ENCODE measurements around the gene DCHS1.

Gene DCHS1

DNA sequence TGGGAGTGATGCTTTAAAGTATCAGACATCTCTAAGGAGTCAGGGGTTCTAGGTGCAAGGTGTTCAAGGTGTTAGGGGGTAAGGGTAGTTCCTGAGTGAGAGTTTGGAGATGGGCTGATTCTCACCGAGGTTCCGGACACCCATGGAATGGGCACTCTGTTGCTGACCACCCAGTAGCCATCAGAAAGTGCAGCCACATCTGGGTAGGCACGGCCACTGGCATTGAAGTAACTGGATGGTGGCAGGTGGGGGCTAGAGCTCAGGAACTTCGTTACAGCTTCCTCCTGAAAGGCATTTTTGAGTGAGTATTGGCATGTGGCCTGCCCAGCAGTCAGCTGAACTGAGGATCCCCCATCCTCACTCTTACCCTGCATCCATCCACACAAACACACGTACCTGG lies 40.6 kb downstream of the DCHS1 start:
- Histone ChIP-seq H3K27me3 (replicated peaks; ENCODE audit: control insufficient read depth, insufficient read depth, low read length) (no peaks in the 10 kb centered on the region), H3K4me3 (ENCODE audit: low read length) (no peak overlapping the region), H3K9me3 (ENCODE audit: control insufficient read depth, low read length) (no peaks in the 10 kb centered on the region), H3K36me3 (ENCODE audit: control insufficient read depth, insufficient read depth, low read length, severe bottlenecking) (peaks cover 30% of the 10 kb centered on the region), H3K4me1 (ENCODE audit: control insufficient read depth, insufficient read depth, low read length) (peaks cover 35% of the 10 kb centered on the region), H3K9ac (ENCODE audit: low read length) (no peak overlapping the region)
- DNase-seq (ENCODE audit: low read depth), result no peak

DNA sequence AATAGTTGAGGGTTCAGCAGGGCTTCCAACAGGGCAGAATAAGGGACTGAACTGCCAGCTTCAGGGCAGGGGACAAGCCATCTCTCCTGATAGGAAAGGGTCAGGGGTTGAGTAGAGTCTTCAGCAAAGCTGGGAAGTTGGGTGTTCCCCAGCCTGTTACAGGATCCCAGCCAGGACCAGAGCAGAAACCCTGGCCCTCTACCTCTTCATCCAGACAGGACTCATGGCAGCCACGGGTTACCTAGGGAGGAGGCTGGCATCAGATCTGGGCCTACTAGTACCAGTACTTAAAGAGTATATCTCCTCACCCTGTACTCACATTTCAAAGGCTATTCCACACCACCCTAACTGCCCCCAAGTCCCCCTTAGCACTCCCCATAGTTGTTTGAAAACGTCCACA lies 41.2 kb downstream of the DCHS1 start:
- peaks cover 35% of the 10 kb centered on the region for H3K4me1 ChIP-seq (ENCODE audit: control insufficient read depth, insufficient read depth, low read length)
- no peaks in the 10 kb centered on the region for H3K27me3 ChIP-seq (replicated peaks; ENCODE audit: control insufficient read depth, insufficient read depth, low read length)
- peaks cover 36% of the 10 kb centered on the region for H3K36me3 ChIP-seq (ENCODE audit: control insufficient read depth, insufficient read depth, low read length, severe bottlenecking)
- no peak overlapping the region for H3K4me3 ChIP-seq (ENCODE audit: low read length)
- H3K9me3 ChIP-seq (ENCODE audit: control insufficient read depth, low read length), result no peaks in the 10 kb centered on the region
- H3K9ac ChIP-seq (ENCODE audit: low read length), result no peak overlapping the region
- DNase-seq (ENCODE audit: low read depth), result no peak

- peaks cover 45% of the 10 kb centered on the region for H3K36me3 ChIP-seq (ENCODE audit: control insufficient read depth, insufficient read depth, low read length, severe bottlenecking)
- H3K9ac ChIP-seq (ENCODE audit: low read length), result no peak overlapping the region
- H3K4me1 ChIP-seq (ENCODE audit: control insufficient read depth, insufficient read depth, low read length), result peaks cover 38% of the 10 kb centered on the region
- H3K4me3 ChIP-seq (ENCODE audit: low read length), result no peak overlapping the region
- H3K27me3 ChIP-seq (replicated peaks; ENCODE audit: control insufficient read depth, insufficient read depth, low read length), result no peaks in the 10 kb centered on the region
- no peaks in the 10 kb centered on the region for H3K9me3 ChIP-seq (ENCODE audit: control insufficient read depth, low read length)
- no peak for DNase-seq (ENCODE audit: low read depth)
Measured at GRCh38 chr11:6613496-6613895, 42.1 kb downstream of the DCHS1 start.

DNA sequence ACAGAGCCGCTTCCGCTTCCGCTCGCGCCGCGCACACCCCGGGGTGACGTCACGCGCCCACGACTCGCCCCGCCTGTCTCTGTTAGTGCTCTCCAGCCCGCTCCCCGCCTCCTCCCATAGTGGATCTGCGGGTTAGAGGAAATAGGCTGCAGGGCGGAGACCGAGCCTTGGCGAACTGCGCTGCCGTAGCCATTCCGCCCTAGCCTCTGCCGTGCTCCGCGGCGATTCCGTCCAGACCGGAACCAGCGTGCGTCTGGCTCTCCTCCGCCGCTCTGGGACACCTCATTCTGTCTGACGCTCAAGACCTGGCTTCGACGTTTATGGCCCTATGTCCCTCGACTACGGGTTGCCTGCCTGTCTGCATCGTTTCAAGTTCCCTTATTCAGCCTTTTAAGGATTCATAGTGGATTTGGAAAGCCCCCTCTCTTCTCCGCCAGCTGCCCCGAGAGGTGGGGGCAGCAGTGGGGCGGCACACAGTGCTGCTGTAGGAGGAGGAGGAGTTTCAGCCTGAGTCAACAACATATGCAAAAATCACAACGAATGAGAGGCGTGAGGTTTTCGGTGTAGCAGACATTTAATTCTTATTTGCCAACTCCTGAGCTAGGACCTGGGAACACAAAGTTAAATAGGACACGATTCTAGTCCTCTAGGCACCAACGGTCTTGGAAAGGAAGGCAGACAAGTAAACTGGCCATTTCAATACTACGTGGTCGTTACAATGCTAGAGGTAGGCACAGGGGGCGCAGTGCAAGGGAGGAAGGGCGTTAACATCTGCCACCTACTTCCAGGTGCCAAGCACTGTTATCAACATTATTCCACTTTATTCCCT lies 43.2 kb downstream of the DCHS1 start, which contains the start of gene TAF10:
Gene TAF10 (minus strand): TSS at position 4 of the 829 bp plus-strand sequence. CDS start 27 bp downstream, outside the sequence.
- H3K27me3 ChIP-seq (replicated peaks; ENCODE audit: control insufficient read depth, insufficient read depth, low read length), result no peaks in the 10 kb centered on the region
- peaks cover 35% of the 10 kb centered on the region for H3K4me1 ChIP-seq (ENCODE audit: control insufficient read depth, insufficient read depth, low read length)
- peak within 1 kb of the TSS; percentile 88 for H3K4me3 ChIP-seq (ENCODE audit: low read length)
- peak; percentile 99 for DNase-seq (ENCODE audit: low read depth)
- H3K9me3 ChIP-seq (ENCODE audit: control insufficient read depth, low read length), result no peaks in the 10 kb centered on the region
- peak within 1 kb of the TSS; percentile 97 for H3K9ac ChIP-seq (ENCODE audit: low read length)
- H3K36me3 ChIP-seq (ENCODE audit: control insufficient read depth, insufficient read depth, low read length, severe bottlenecking), result peaks cover 56% of the 10 kb centered on the region

DNA sequence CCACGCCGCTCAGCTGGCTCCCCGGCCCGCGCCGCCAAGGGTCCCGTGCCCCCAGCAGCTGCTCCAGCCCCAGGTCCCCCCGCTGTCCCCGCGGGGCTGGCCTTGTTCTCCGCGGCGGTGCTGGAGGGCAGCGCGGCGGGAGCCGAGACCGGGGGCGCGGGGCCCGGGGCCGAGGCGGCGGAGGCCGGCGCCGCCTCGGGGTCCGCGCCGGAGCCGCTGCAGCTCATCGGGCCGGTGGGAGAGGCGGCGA lies 43.7 kb downstream of the DCHS1 start:
- H3K27me3 ChIP-seq (replicated peaks; ENCODE audit: control insufficient read depth, insufficient read depth, low read length), result no peaks in the 10 kb centered on the region
- DNase-seq (ENCODE audit: low read depth), result no peak
- H3K36me3 ChIP-seq (ENCODE audit: control insufficient read depth, insufficient read depth, low read length, severe bottlenecking), result peaks cover 57% of the 10 kb centered on the region
- H3K9ac ChIP-seq (ENCODE audit: low read length), result peak overlapping the region; percentile 97
- H3K4me3 ChIP-seq (ENCODE audit: low read length), result peak overlapping the region; percentile 88
- no peaks in the 10 kb centered on the region for H3K9me3 ChIP-seq (ENCODE audit: control insufficient read depth, low read length)
- H3K4me1 ChIP-seq (ENCODE audit: control insufficient read depth, insufficient read depth, low read length), result peaks cover 37% of the 10 kb centered on the region

- Histone ChIP-seq H3K4me3 (ENCODE audit: low read length) (peak overlapping the region; percentile 88), H3K4me1 (ENCODE audit: control insufficient read depth, insufficient read depth, low read length) (peaks cover 42% of the 10 kb centered on the region), H3K9me3 (ENCODE audit: control insufficient read depth, low read length) (no peaks in the 10 kb centered on the region), H3K36me3 (ENCODE audit: control insufficient read depth, insufficient read depth, low read length, severe bottlenecking) (peaks cover 57% of the 10 kb centered on the region), H3K9ac (ENCODE audit: low read length) (peak overlapping the region; percentile 97), H3K27me3 (replicated peaks; ENCODE audit: control insufficient read depth, insufficient read depth, low read length) (no peaks in the 10 kb centered on the region)
- DNase-seq (ENCODE audit: low read depth), result peak; percentile 53
Measured at GRCh38 chr11:6611092-6611962, 44.3 kb downstream of the DCHS1 start.

DNA sequence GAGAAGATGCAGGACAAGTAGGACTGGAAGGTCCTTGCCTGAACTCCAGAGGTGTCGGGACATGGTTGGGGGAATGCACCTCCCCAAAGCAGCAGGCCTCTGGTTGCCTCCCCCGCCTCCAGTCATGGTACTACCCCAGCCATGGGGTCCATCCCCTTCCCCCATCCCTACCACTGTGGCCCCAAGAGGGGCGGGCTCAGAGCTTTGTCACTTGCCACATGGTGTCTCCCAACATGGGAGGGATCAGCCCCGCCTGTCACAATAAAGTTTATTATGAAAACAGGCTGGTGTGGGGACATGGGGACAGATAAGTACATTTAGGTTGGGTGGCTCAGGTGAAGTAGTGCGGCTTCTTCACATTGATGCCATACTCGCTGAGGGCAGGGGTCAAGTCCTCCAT lies 45.0 kb downstream of the DCHS1 start:
- peaks cover 47% of the 10 kb centered on the region for H3K4me1 ChIP-seq (ENCODE audit: control insufficient read depth, insufficient read depth, low read length)
- H3K9me3 ChIP-seq (ENCODE audit: control insufficient read depth, low read length), result no peaks in the 10 kb centered on the region
- peak overlapping the region; percentile 88 for H3K4me3 ChIP-seq (ENCODE audit: low read length)
- peak overlapping the region; percentile 97 for H3K9ac ChIP-seq (ENCODE audit: low read length)
- no peaks in the 10 kb centered on the region for H3K27me3 ChIP-seq (replicated peaks; ENCODE audit: control insufficient read depth, insufficient read depth, low read length)
- no peak for DNase-seq (ENCODE audit: low read depth)
- peaks cover 49% of the 10 kb centered on the region for H3K36me3 ChIP-seq (ENCODE audit: control insufficient read depth, insufficient read depth, low read length, severe bottlenecking)

GRCh38 chr11:6609502-6610015 lies 46.0 kb downstream of the DCHS1 start:
- Histone ChIP-seq H3K4me3 (ENCODE audit: low read length) (no peak overlapping the region), H3K27me3 (replicated peaks; ENCODE audit: control insufficient read depth, insufficient read depth, low read length) (no peaks in the 10 kb centered on the region), H3K9ac (ENCODE audit: low read length) (peak overlapping the region; percentile 81), H3K9me3 (ENCODE audit: control insufficient read depth, low read length) (no peaks in the 10 kb centered on the region), H3K36me3 (ENCODE audit: control insufficient read depth, insufficient read depth, low read length, severe bottlenecking) (peaks cover 39% of the 10 kb centered on the region), H3K4me1 (ENCODE audit: control insufficient read depth, insufficient read depth, low read length) (peaks cover 58% of the 10 kb centered on the region)
- no peak for DNase-seq (ENCODE audit: low read depth)

- Histone ChIP-seq H3K4me1 (ENCODE audit: control insufficient read depth, insufficient read depth, low read length) (peaks cover 58% of the 10 kb centered on the region), H3K36me3 (ENCODE audit: control insufficient read depth, insufficient read depth, low read length, severe bottlenecking) (peaks cover 39% of the 10 kb centered on the region), H3K9ac (ENCODE audit: low read length) (peak overlapping the region; percentile 81), H3K4me3 (ENCODE audit: low read length) (no peak overlapping the region), H3K27me3 (replicated peaks; ENCODE audit: control insufficient read depth, insufficient read depth, low read length) (no peaks in the 10 kb centered on the region), H3K9me3 (ENCODE audit: control insufficient read depth, low read length) (no peaks in the 10 kb centered on the region)
- DNase-seq (ENCODE audit: low read depth), result no peak
Measured at GRCh38 chr11:6608726-6609501, 46.7 kb downstream of the DCHS1 start.

DNA sequence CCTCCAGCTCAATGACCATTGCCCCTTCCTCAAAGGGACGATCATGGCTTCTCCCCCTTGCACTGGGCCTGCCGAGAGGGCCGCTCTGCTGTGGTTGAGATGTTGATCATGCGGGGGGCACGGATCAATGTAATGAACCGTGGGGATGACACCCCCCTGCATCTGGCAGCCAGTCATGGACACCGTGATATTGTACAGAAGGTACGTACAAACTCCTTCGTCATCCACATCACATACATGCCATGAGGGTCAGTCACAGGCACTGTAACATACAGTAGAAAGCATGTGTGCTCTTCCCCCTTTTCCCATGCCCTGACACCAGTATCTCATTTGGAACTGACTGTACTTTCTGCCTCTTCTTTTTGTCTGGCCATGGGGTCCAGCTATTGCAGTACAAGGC lies 47.6 kb downstream of the DCHS1 start:
- DNase-seq (ENCODE audit: low read depth), result no peak
- H3K36me3 ChIP-seq (ENCODE audit: control insufficient read depth, insufficient read depth, low read length, severe bottlenecking), result peaks cover 39% of the 10 kb centered on the region

More for the DNA sequence above, 47.6 kb downstream of the DCHS1 start:
- Histone ChIP-seq H3K9ac (ENCODE audit: low read length) (peak overlapping the region; percentile 81), H3K4me3 (ENCODE audit: low read length) (no peak overlapping the region), H3K27me3 (replicated peaks; ENCODE audit: control insufficient read depth, insufficient read depth, low read length) (no peaks in the 10 kb centered on the region), H3K9me3 (ENCODE audit: control insufficient read depth, low read length) (no peaks in the 10 kb centered on the region), H3K4me1 (ENCODE audit: control insufficient read depth, insufficient read depth, low read length) (peaks cover 57% of the 10 kb centered on the region)
